ENCODE data around the gene ZNF48.

The ZNF48 gene

GRCh38 chr16:30399435-30400186 is 4.4 kb downstream of the ZNF48 start:
- H4K20me1 ChIP-seq (ENCODE audit: insufficient read depth, low read length), result no peaks in the 10 kb centered on the region
- H3K79me2 ChIP-seq (ENCODE audit: low read length), result peaks cover 8% of the 10 kb centered on the region
- no peaks in the 10 kb centered on the region for H3K27me3 ChIP-seq (ENCODE audit: low read depth, low read length)
- H3K4me1 ChIP-seq (ENCODE audit: low read length), result peaks cover 13% of the 10 kb centered on the region
- no peak for TF ChIP-seq CTCF (IDR thresholded peaks at IDR 0.05; ENCODE audit: low read depth, low read length)
- no peak for TF ChIP-seq EZH2phosphoT487 (IDR thresholded peaks at IDR 0.05; ENCODE audit: low read depth)
- peak overlapping the region; percentile 69 for H3K9ac ChIP-seq (ENCODE audit: low read length)
- H3K27ac ChIP-seq (ENCODE audit: low read length), result no peak overlapping the region
- peak overlapping the region; percentile 79; the same call in 1 of the 2 replicates for H2AFZ ChIP-seq (ENCODE audit: low read depth, low read length)
- peak overlapping the region; percentile 82 for H3K4me3 ChIP-seq (ENCODE audit: low read length)
- H3K9me3 ChIP-seq (ENCODE audit: insufficient read depth, low read length), result no peaks in the 10 kb centered on the region
- no peaks in the 10 kb centered on the region for H3K36me3 ChIP-seq (replicated peaks; ENCODE audit: low read depth, low read length)
- H3K4me2 ChIP-seq (ENCODE audit: low read length), result peak overlapping the region; percentile 87

DNA sequence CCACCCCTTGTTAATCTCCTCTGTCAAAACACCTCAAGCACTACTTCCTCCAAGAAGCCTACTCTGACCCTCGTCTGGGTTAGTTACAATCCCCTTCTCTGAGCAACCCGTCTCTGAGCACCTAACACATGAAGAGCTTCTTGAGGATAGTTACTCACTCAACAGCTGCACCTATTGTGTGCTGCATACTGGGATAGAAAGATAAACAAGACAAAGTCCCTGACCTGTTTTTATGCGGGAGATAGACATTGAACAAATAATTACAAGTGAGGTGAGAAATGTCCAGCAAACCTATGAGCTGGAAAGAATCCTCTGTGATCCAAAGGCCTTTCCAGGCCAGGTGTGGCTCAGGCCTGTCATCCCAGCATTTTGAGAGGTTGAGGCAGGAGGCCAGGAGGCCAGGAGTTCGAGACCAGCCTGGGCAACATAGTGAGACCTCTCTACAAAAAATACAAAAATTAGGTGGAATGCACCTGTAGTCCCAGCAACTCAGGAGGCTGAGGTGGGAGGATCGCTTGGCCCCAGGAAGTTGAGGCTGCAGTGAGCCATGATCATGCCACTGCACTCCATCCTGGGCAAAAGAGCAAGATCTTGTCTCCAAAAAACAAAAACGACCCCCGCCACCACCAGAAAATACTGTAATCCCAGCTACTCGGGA is 6.7 kb downstream of the ZNF48 start:
- no peaks in the 10 kb centered on the region for H4K20me1 ChIP-seq (ENCODE audit: insufficient read depth, low read length)
- H3K9me3 ChIP-seq (ENCODE audit: insufficient read depth, low read length), result no peaks in the 10 kb centered on the region
- H3K4me2 ChIP-seq (ENCODE audit: low read length), result no peak overlapping the region
- H2AFZ ChIP-seq (ENCODE audit: low read depth, low read length), result no peak overlapping the region
- H3K4me1 ChIP-seq (ENCODE audit: low read length), result peaks cover 11% of the 10 kb centered on the region; the same call in 1 of the 2 replicates
- no peaks in the 10 kb centered on the region for H3K36me3 ChIP-seq (replicated peaks; ENCODE audit: low read depth, low read length)
- H3K4me3 ChIP-seq (ENCODE audit: low read length), result no peak overlapping the region
- no peaks in the 10 kb centered on the region for H3K27me3 ChIP-seq (ENCODE audit: low read depth, low read length)
- TF ChIP-seq CTCF (IDR thresholded peaks at IDR 0.05; ENCODE audit: low read depth, low read length) (no peak), EZH2phosphoT487 (IDR thresholded peaks at IDR 0.05; ENCODE audit: low read depth) (no peak)
- no peak overlapping the region for H3K9ac ChIP-seq (ENCODE audit: low read length)
- H3K79me2 ChIP-seq (ENCODE audit: low read length), result no peaks in the 10 kb centered on the region
- no peak overlapping the region for H3K27ac ChIP-seq (ENCODE audit: low read length)

GRCh38 chr16:30406795-30407101 is 11.5 kb downstream of the ZNF48 start:
- no peaks in the 10 kb centered on the region for H4K20me1 ChIP-seq (ENCODE audit: insufficient read depth, low read length)
- H3K79me2 ChIP-seq (ENCODE audit: low read length), result peaks cover 8% of the 10 kb centered on the region; the same call in 1 of the 2 replicates
- no peaks in the 10 kb centered on the region for H3K27me3 ChIP-seq (ENCODE audit: low read depth, low read length)
- H3K4me3 ChIP-seq (ENCODE audit: low read length), result peak overlapping the region; percentile 94
- H3K27ac ChIP-seq (ENCODE audit: low read length), result no peak overlapping the region
- H3K4me2 ChIP-seq (ENCODE audit: low read length), result peak overlapping the region; percentile 92
- H3K36me3 ChIP-seq (replicated peaks; ENCODE audit: low read depth, low read length), result peaks cover 6% of the 10 kb centered on the region
- peak overlapping the region; percentile 83 for H2AFZ ChIP-seq (ENCODE audit: low read depth, low read length)
- peak overlapping the region; percentile 70 for H3K9ac ChIP-seq (ENCODE audit: low read length)
- no peaks in the 10 kb centered on the region for H3K9me3 ChIP-seq (ENCODE audit: insufficient read depth, low read length)
- TF ChIP-seq CTCF (IDR thresholded peaks at IDR 0.05; ENCODE audit: low read depth, low read length) (no peak), EZH2phosphoT487 (IDR thresholded peaks at IDR 0.05; ENCODE audit: low read depth) (no peak)
- peaks cover 19% of the 10 kb centered on the region for H3K4me1 ChIP-seq (ENCODE audit: low read length)

DNA sequence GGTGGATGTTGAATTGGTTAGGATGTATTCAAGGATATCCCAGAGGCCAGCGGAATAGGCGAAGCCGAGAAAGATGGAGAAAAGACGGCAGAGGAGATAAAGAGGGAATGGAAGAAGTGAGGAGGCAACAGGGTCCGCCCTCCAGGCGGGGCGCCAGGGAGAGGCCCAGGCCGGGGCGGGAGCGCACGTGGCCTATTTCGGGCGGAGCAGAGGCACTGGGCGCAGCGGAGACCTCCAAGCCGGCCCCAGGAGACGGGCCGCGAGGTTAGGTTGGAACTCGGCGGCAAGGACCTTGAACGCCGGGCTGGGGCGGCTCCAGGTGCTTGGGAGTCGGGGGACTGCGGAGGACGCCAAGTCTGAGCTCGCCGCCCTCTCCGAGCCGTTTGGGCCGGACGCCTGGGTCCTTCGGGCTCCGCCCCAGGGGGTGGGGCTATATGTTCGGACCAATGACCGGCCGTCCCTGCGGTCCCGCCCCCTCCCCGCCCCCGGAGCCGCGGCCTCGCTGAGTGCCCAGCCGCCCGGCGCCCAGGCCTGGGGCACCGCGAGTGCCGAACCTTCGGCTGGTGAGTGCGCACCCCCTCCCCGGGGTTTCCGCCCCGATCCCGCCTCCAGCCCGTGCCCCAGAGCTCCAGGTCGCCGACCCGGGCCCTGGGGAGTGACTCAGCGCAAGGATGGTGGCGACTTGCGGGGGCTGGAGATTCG is 12.0 kb downstream of the ZNF48 start, which contains the start of gene ZNF771:
Gene ZNF771 (plus strand): TSS at position 505 of the 702 bp plus-strand sequence. CDS start 448 bp downstream, outside the sequence.
- H3K9me3 ChIP-seq (ENCODE audit: insufficient read depth, low read length), result no peaks in the 10 kb centered on the region
- H4K20me1 ChIP-seq (ENCODE audit: insufficient read depth, low read length), result no peaks in the 10 kb centered on the region
- H3K4me2 ChIP-seq (ENCODE audit: low read length), result peak within 1 kb of the TSS; percentile 92
- peaks cover 9% of the 10 kb centered on the region for H3K36me3 ChIP-seq (replicated peaks; ENCODE audit: low read depth, low read length)
- peaks cover 8% of the 10 kb centered on the region; the same call in 1 of the 2 replicates for H3K79me2 ChIP-seq (ENCODE audit: low read length)
- H2AFZ ChIP-seq (ENCODE audit: low read depth, low read length), result peak within 1 kb of the TSS; percentile 83
- peaks cover 19% of the 10 kb centered on the region for H3K4me1 ChIP-seq (ENCODE audit: low read length)
- no peaks in the 10 kb centered on the region for H3K27me3 ChIP-seq (ENCODE audit: low read depth, low read length)
- peak within 1 kb of the TSS; percentile 84 for H3K9ac ChIP-seq (ENCODE audit: low read length)
- H3K4me3 ChIP-seq (ENCODE audit: low read length), result peak within 1 kb of the TSS; percentile 94
- TF ChIP-seq EZH2phosphoT487 (IDR thresholded peaks at IDR 0.05; ENCODE audit: low read depth) (no peak), CTCF (IDR thresholded peaks at IDR 0.05; ENCODE audit: low read depth, low read length) (no peak; the same call in 1 of the 2 replicates)
- H3K27ac ChIP-seq (ENCODE audit: low read length), result peak within 1 kb of the TSS; percentile 15; the same call in 1 of the 2 replicates
